Mucosa of stomach (tissue), 1 donor: ENCODE data around the gene ARHGAP44.

Experiments
- H3K27me3 ChIP-seq: one replicate; pipeline ENCODE4 v1.7.0; 2013; ENCODE audit warnings: mild to moderate bottlenecking, low read length; ENCODE audit not compliant: control insufficient read depth, insufficient read depth
- H3K36me3 ChIP-seq: one replicate; pipeline ENCODE4 v1.7.0; 2013; ENCODE audit warnings: low read length; ENCODE audit not compliant: control insufficient read depth, insufficient read depth
- H3K4me1 ChIP-seq: one replicate; pipeline ENCODE4 v1.7.0; 2013; ENCODE audit warnings: mild to moderate bottlenecking, low read length; ENCODE audit not compliant: control insufficient read depth, insufficient read depth
- H3K4me3 ChIP-seq: one replicate; pipeline ENCODE4 v1.7.0; 2013; ENCODE audit warnings: low read length
- H3K9ac ChIP-seq: one replicate; pipeline ENCODE4 v1.7.0; 2013; ENCODE audit warnings: mild to moderate bottlenecking, low read length, moderate library complexity
- H3K9me3 ChIP-seq: one replicate; pipeline ENCODE4 v1.7.0; 2013; ENCODE audit warnings: mild to moderate bottlenecking, low read length, moderate library complexity; ENCODE audit not compliant: control insufficient read depth
- donor health status: Pancreatic carcinoma.

The ARHGAP44 gene, protein sequence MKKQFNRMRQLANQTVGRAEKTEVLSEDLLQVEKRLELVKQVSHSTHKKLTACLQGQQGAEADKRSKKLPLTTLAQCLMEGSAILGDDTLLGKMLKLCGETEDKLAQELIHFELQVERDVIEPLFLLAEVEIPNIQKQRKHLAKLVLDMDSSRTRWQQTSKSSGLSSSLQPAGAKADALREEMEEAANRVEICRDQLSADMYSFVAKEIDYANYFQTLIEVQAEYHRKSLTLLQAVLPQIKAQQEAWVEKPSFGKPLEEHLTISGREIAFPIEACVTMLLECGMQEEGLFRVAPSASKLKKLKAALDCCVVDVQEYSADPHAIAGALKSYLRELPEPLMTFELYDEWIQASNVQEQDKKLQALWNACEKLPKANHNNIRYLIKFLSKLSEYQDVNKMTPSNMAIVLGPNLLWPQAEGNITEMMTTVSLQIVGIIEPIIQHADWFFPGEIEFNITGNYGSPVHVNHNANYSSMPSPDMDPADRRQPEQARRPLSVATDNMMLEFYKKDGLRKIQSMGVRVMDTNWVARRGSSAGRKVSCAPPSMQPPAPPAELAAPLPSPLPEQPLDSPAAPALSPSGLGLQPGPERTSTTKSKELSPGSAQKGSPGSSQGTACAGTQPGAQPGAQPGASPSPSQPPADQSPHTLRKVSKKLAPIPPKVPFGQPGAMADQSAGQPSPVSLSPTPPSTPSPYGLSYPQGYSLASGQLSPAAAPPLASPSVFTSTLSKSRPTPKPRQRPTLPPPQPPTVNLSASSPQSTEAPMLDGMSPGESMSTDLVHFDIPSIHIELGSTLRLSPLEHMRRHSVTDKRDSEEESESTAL

DNA sequence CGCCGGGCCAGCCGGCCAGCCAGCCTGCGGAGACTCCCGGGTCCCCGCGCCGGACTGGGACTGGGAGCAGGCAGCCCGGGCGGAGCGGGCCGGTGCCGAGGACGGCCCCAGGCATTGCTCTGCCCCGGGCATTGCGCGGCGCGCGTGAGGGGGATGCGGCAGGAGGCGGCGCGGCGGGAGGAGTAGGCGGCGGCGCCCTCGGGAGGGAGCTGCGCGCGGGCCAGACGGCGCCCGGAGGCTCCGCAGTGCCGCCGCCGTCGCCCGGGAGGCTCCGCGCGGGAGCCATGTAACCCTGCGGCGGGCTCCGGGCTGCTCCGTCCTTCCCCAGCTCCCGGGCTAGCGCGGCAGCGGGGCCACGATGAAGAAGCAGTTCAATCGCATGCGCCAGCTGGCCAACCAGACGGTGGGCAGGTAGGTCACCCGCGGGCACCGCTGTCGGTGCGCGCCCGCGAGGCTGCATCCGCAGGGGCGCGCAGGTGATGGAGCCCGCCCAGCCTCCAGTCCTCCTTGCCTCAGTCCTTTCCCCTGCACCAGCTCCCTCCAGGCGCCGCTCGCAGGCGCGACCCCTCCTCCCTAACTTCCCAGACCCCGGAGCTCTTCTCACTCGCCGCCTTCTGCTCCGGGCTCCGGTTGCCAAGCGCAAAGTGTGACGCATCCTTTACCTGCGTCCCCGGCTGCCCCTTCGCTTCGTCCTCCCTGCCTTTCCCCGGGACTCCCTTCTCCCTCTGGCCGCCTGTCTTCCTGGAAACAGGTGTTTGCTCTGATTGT lies at the start of gene ARHGAP44:
TSS of gene ARHGAP44 (plus strand) at position 18 of the 768 bp plus-strand sequence. CDS start at position 359, 341 bp downstream.
- H3K27me3 ChIP-seq = no peaks in the 10 kb centered on the region
- no peaks in the 10 kb centered on the region for H3K9me3 ChIP-seq
- no peaks in the 10 kb centered on the region for H3K36me3 ChIP-seq
- H3K4me3 ChIP-seq = peak within 1 kb of the TSS; percentile 45
- H3K9ac ChIP-seq = peak within 1 kb of the TSS; percentile 63
- peaks cover 11% of the 10 kb centered on the region for H3K4me1 ChIP-seq

DNA sequence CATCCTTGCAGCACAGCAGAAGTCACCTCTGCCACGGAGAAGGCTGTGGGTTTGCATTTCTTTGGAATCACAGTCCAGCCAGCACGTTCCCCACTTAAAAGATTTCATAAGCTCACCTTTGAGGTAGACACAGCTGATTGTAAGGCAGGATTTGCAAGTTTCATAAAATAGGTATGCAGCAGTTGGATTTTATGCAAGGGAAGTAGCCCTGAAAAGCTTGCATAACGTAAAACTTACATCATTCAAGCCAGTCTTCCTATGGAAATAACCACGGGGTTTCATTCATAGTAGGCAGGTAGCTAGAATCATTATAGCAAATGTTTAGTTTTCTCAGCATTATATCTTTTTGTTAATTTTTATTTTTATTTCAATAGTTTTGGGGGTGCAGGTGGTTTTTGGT lies 49.8 kb upstream of the ARHGAP44 start:
- Histone ChIP-seq H3K27me3 (no peaks in the 10 kb centered on the region), H3K9ac (no peak overlapping the region), H3K9me3 (no peaks in the 10 kb centered on the region), H3K4me3 (no peak overlapping the region), H3K4me1 (peaks cover 19% of the 10 kb centered on the region), H3K36me3 (no peaks in the 10 kb centered on the region)

GRCh38 chr17:12743046-12743445 lies 46.3 kb upstream of the ARHGAP44 start:
- no peaks in the 10 kb centered on the region for H3K27me3 ChIP-seq
- H3K36me3 ChIP-seq = no peaks in the 10 kb centered on the region
- H3K9ac ChIP-seq = no peak overlapping the region
- H3K4me1 ChIP-seq = peaks cover 30% of the 10 kb centered on the region
- no peaks in the 10 kb centered on the region for H3K9me3 ChIP-seq
- H3K4me3 ChIP-seq = no peak overlapping the region

DNA sequence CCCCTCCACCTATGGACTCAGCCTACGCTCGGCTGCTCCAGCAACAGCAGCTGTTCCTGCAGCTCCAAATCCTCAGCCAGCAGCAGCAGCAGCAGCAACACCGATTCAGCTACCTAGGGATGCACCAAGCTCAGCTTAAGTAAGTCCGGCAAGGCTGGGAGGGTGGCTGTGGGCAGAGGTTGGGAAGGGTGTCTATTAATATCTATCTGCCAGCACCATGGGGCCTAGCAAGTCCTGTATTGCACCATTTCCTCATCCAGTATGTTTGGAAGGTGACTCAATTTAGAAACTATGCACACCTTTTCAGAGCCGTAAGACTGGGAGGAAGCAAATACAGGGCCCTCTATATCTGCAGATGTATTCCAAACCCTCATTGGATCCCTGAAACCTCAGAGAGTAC lies 45.0 kb upstream of the ARHGAP44 start:
- Histone ChIP-seq H3K9me3 (no peaks in the 10 kb centered on the region), H3K4me1 (peaks cover 30% of the 10 kb centered on the region), H3K4me3 (no peak overlapping the region), H3K27me3 (no peaks in the 10 kb centered on the region), H3K36me3 (no peaks in the 10 kb centered on the region), H3K9ac (no peak overlapping the region)

- Histone ChIP-seq H3K36me3 (no peaks in the 10 kb centered on the region), H3K27me3 (no peaks in the 10 kb centered on the region), H3K9ac (no peak overlapping the region), H3K9me3 (no peaks in the 10 kb centered on the region), H3K4me3 (no peak overlapping the region), H3K4me1 (peaks cover 30% of the 10 kb centered on the region)
Measured at GRCh38 chr17:12744786-12745185, 44.5 kb upstream of the ARHGAP44 start.

- Histone ChIP-seq H3K27me3 (no peaks in the 10 kb centered on the region), H3K9me3 (no peaks in the 10 kb centered on the region), H3K9ac (no peak overlapping the region), H3K36me3 (no peaks in the 10 kb centered on the region), H3K4me3 (no peak overlapping the region), H3K4me1 (peaks cover 30% of the 10 kb centered on the region)
Measured at GRCh38 chr17:12745486-12745885, 43.8 kb upstream of the ARHGAP44 start.

DNA sequence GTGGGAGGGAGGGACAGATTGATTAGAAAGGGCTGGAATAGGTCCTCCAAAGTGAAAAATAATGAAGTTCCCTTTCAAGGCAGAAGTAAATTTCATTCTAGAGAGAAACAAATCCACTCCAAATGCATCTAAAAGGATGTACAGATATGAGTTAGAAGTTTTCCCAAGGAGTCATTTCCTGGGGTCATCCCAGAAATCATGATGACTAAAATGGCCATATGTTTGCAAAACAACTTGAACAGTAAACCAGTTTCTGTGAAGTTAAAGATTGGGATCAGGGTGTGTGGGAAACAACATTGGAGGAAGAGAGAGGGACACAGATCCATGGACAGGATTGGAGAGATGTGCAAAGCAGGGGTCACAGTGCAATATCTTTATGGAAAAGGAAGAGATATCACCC lies 32.5 kb upstream of the ARHGAP44 start:
- no peaks in the 10 kb centered on the region for H3K4me1 ChIP-seq
- H3K4me3 ChIP-seq = no peak overlapping the region
- H3K9me3 ChIP-seq = no peaks in the 10 kb centered on the region
- no peaks in the 10 kb centered on the region for H3K36me3 ChIP-seq
- H3K27me3 ChIP-seq = peaks cover 4% of the 10 kb centered on the region
- H3K9ac ChIP-seq = no peak overlapping the region

- H3K9me3 ChIP-seq = no peaks in the 10 kb centered on the region
Measured at GRCh38 chr17:12759090-12759489, 30.2 kb upstream of the ARHGAP44 start.

GRCh38 chr17:12765548-12765947 lies 23.8 kb upstream of the ARHGAP44 start:
- no peaks in the 10 kb centered on the region for H3K9me3 ChIP-seq
- H3K9ac ChIP-seq = no peak overlapping the region
- H3K27me3 ChIP-seq = no peaks in the 10 kb centered on the region
- H3K36me3 ChIP-seq = no peaks in the 10 kb centered on the region
- no peaks in the 10 kb centered on the region for H3K4me1 ChIP-seq
- no peak overlapping the region for H3K4me3 ChIP-seq

More at GRCh38 chr17:12759090-12759489, 30.2 kb upstream of the ARHGAP44 start:
- no peaks in the 10 kb centered on the region for H3K27me3 ChIP-seq
- H3K4me3 ChIP-seq = no peak overlapping the region
- no peaks in the 10 kb centered on the region for H3K4me1 ChIP-seq
- H3K36me3 ChIP-seq = no peaks in the 10 kb centered on the region
- no peak overlapping the region for H3K9ac ChIP-seq

GRCh38 chr17:12768255-12768654 lies 21.0 kb upstream of the ARHGAP44 start:
- no peaks in the 10 kb centered on the region for H3K27me3 ChIP-seq
- no peak overlapping the region for H3K4me3 ChIP-seq
- no peak overlapping the region for H3K9ac ChIP-seq
- no peaks in the 10 kb centered on the region for H3K36me3 ChIP-seq
- no peaks in the 10 kb centered on the region for H3K4me1 ChIP-seq
- no peaks in the 10 kb centered on the region for H3K9me3 ChIP-seq

GRCh38 chr17:12769981-12770380 lies 19.3 kb upstream of the ARHGAP44 start:
- no peaks in the 10 kb centered on the region for H3K4me1 ChIP-seq
- H3K4me3 ChIP-seq = no peak overlapping the region
- no peaks in the 10 kb centered on the region for H3K27me3 ChIP-seq
- H3K9ac ChIP-seq = no peak overlapping the region
- no peaks in the 10 kb centered on the region for H3K36me3 ChIP-seq
- H3K9me3 ChIP-seq = no peaks in the 10 kb centered on the region
